Panc1 (cell line): ENCODE measurements around the gene ARHGAP20. TPM values are rescaled to one million over a fixed set of nuclear protein-coding genes. Genes with fewer than 3 reads are reported as not detected.

Experiments
- ATAC-seq: fragments of 200-7000 bp; cut with Tn5 transposase; 2 replicates; pipeline ENCODE4 v1.9.1; 2020; ENCODE audit warnings: mild to moderate bottlenecking, moderate library complexity
- BruUV-seq: library from RNA; stranded (reverse); fragments of 400-500 nt; replicated peaks from 2 replicates; lab custom pipeline; 2021; lab: Mats Ljungman, UMichigan
- CTCF ChIA-PET: fragments of 300-600 bp; sonication (Branson Sonifier 250); formaldehyde crosslinking; loops from one replicate; lab custom pipeline; 2022; ENCODE audit warnings: antibody characterized with exemption; lab: Charles Lee
- POLR2A ChIA-PET: fragments of 300-600 bp; sonication (Branson Sonifier 250); formaldehyde crosslinking; loops from one replicate; lab custom pipeline; 2022; ENCODE audit warnings: antibody characterized with exemption; lab: Charles Lee
- DNase-seq: peaks from one replicate; pipeline ENCODE4 v3.0.0-alpha.2; 2010; ENCODE audit warnings: low read depth, low spot score
- H3K27ac ChIP-seq: 2 replicates; pipeline ENCODE4 v1.5.1; 2011; ENCODE audit warnings: mild to moderate bottlenecking, low read length, inconsistent platforms
- H3K27me3 ChIP-seq: fragments of 200-500 bp; sonication (Bioruptor generic); 2 replicates; pipeline ENCODE4 v1.6.0; 2014; ENCODE audit warnings: low read length, inconsistent platforms; ENCODE audit not compliant: control insufficient read depth, insufficient read depth
- H3K36me3 ChIP-seq: fragments of 200-500 bp; sonication (Bioruptor generic); 2 replicates; pipeline ENCODE4 v1.5.1; 2014; ENCODE audit warnings: inconsistent platforms, mild to moderate bottlenecking, low read length, moderate library complexity; ENCODE audit not compliant: control insufficient read depth, insufficient read depth
- H3K4me1 ChIP-seq: 2 replicates; pipeline ENCODE4 v1.5.1; 2011; ENCODE audit warnings: inconsistent platforms, mild to moderate bottlenecking, low read length, moderate library complexity; ENCODE audit not compliant: control insufficient read depth, insufficient read depth
- H3K4me3 ChIP-seq, 2 experiments: 2 replicates each; pipeline ENCODE4 v1.5.1; 2011 to 2012; ENCODE audit warnings: low read depth in 2 of 2, low read length in 2 of 2, mild to moderate bottlenecking in 2 of 2, inconsistent platforms in 1 of 2, moderate library complexity in 1 of 2
- H3K9me3 ChIP-seq: fragments of 200-500 bp; sonication (Bioruptor generic); 2 replicates; pipeline ENCODE4 v1.5.1; 2014; ENCODE audit warnings: low read depth, mild to moderate bottlenecking, inconsistent platforms, low read length, moderate library complexity; ENCODE audit not compliant: control insufficient read depth, insufficient read depth
- POLR2AphosphoS5 ChIP-seq: IDR thresholded peaks from 2 replicates; pipeline ENCODE4 v1.6.1; 2012; ENCODE audit warnings: mild to moderate bottlenecking, low read depth, low read length, moderate library complexity
- REST ChIP-seq, 2 experiments: IDR thresholded peaks; 2 replicates each; pipeline ENCODE4 v1.6.1; 2011 to 2012; ENCODE audit warnings: low read depth in 2 of 2, control low read depth in 1 of 2, low read length in 1 of 2, mild to moderate bottlenecking in 1 of 2, moderate library complexity in 1 of 2; ENCODE audit not compliant: insufficient read depth in 1 of 2
- SIN3A ChIP-seq: IDR thresholded peaks from 2 replicates; pipeline ENCODE4 v1.6.1; 2012; ENCODE audit warnings: low read depth, mild to moderate bottlenecking, low read length, moderate library complexity, borderline replicate concordance; ENCODE audit not compliant: insufficient read depth
- TCF7L2 ChIP-seq: IDR thresholded peaks from 2 replicates; pipeline ENCODE4 v1.6.1; 2011; ENCODE audit warnings: mild to moderate bottlenecking, low read depth, low read length, inconsistent platforms
- in situ Hi-C: cut with HindIII; loops from 2 replicates; pipeline ENCODE4 v1.10.0; 2016; ENCODE audit warnings: low sequenced_read_pairs, low pct_unique_long_range_greater_than_20kb
- intact Hi-C: fragments of 100-400 bp; cut with micrococcal nuclease; formaldehyde crosslinking; loops from one replicate; pipeline ENCODE4 v1.10.0; 2022; ENCODE audit not compliant: unreplicated experiment
- total RNA-seq: library from RNA; stranded (reverse); gene quantifications from one replicate; pipeline ENCODE4 v1.2.1, GENCODE V29; 2021; ENCODE audit not compliant: unreplicated experiment
- TF ChIP-seq, protein P1 (sequence below): fragments of 450-650 bp; IDR thresholded peaks from 2 replicates; pipeline ENCODE4 v1.5.1; 2017; ENCODE audit warnings: mild to moderate bottlenecking

ARHGAP20 gene
- total RNA-seq, 1 experiment from 2014 or later = 0.05 TPM

DNA sequence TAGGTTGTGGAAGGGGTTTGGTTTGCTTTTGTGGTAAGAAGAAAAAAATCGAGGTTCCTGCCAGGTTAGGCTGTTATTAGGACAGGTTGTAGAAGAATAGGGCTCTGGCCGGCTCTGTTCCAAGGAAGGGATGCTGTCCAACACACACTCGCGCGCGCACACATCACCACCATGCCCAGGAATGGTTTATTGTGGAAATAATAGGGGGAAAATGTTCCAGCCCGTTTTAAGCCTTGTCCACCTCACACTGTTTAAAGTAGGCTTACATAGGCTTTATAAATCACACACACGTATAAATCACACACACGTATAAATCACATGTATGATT is 1.2 kb upstream of the ARHGAP20 start:
- Histone ChIP-seq H3K4me1 (peaks cover 11% of the 10 kb centered on the region; the same call in 1 of the 2 replicates), H3K4me3 (no peak overlapping the region), H3K27ac (no peak overlapping the region), H3K36me3 (no peaks in the 10 kb centered on the region), H3K27me3 (peaks cover 50% of the 10 kb centered on the region), H3K9me3 (no peaks in the 10 kb centered on the region)
- CTCF ChIA-PET = interaction anchor here (0.6 kb wide), 1 partner anchor 539 kb away, joined by 3 read pairs; no protein-coding TSS in a partner anchor
- no TSS peak for BruUV-seq
- TF ChIP-seq TCF7L2 (no peak), REST (IDR thresholded peaks at IDR 0.05; ENCODE audit: insufficient read depth in 1 of 2, low read depth in 2 of 2, low read length in 1 of 2) (peak in 1 of 2 experiments; percentile 36; a peak in 1 of 4 replicates)
- in situ Hi-C loops (no loop called here), intact Hi-C loops (loop anchor here (10.0 kb wide), 1 partner anchor 521 kb away; no protein-coding TSS in a partner anchor)
- ATAC-seq = no peak
- POLR2A ChIA-PET = no interaction called here
- no peak for DNase-seq

- no peak for TF ChIP-seq TCF7L2
- TF ChIP-seq, protein P1, sequence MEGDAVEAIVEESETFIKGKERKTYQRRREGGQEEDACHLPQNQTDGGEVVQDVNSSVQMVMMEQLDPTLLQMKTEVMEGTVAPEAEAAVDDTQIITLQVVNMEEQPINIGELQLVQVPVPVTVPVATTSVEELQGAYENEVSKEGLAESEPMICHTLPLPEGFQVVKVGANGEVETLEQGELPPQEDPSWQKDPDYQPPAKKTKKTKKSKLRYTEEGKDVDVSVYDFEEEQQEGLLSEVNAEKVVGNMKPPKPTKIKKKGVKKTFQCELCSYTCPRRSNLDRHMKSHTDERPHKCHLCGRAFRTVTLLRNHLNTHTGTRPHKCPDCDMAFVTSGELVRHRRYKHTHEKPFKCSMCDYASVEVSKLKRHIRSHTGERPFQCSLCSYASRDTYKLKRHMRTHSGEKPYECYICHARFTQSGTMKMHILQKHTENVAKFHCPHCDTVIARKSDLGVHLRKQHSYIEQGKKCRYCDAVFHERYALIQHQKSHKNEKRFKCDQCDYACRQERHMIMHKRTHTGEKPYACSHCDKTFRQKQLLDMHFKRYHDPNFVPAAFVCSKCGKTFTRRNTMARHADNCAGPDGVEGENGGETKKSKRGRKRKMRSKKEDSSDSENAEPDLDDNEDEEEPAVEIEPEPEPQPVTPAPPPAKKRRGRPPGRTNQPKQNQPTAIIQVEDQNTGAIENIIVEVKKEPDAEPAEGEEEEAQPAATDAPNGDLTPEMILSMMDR = no peak
- Histone ChIP-seq H3K36me3 (no peaks in the 10 kb centered on the region), H3K4me3 (peak overlapping the region; percentile 40 to 46), H3K27ac (no peak overlapping the region), H3K4me1 (peaks cover 11% of the 10 kb centered on the region; the same call in 1 of the 2 replicates), H3K9me3 (no peaks in the 10 kb centered on the region), H3K27me3 (peaks cover 52% of the 10 kb centered on the region)
- ChIA-PET CTCF (interaction anchor here (0.6 kb wide), 1 partner anchor 540 kb away, joined by 3 read pairs; no protein-coding TSS in a partner anchor), POLR2A (no interaction called here)
- ATAC-seq (peak; percentile 32), DNase-seq (no peak)
- in situ Hi-C loops = no loop called here
- intact Hi-C loops = loop anchor here (10.0 kb wide), 1 partner anchor 522 kb away; no protein-coding TSS in a partner anchor
- BruUV-seq = no TSS peak
These were observed 617 bp upstream of the ARHGAP20 start for GRCh38 chr11:110712659-110713448.

DNA sequence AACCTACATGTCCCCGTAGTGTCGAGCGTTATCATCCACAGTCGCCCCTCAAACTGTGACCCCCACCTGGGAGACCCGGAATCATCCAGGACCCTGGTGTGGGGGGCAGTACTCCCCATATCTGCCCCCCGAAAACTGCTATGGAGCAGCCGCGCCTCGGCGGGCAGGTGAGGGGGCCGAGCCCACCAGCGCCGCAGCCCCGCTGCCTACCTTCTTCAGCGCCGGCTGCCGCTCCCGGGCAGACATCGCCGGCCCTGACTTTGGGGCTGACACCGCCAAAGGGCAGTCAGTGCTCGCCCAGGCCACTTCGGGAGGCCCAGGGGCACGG is 825 bp downstream of the ARHGAP20 start:
- DNase-seq (no peak), ATAC-seq (no peak)
- CTCF ChIA-PET = no interaction called here
- BruUV-seq = no TSS peak
- no peak for TF ChIP-seq SIN3A
- no peak for TF ChIP-seq TCF7L2
- TF ChIP-seq, protein P1 = no peak
- no peak for TF ChIP-seq POLR2AphosphoS5
- TF ChIP-seq REST (IDR thresholded peaks at IDR 0.05; ENCODE audit: insufficient read depth in 1 of 2, low read depth in 2 of 2, low read length in 1 of 2) = no peak
- H3K36me3 ChIP-seq = no peaks in the 10 kb centered on the region
- POLR2A ChIA-PET = no interaction called here
- H3K4me3 ChIP-seq = peak overlapping the region; percentile 40 to 46
- intact Hi-C loops = loop anchor here (10.0 kb wide), 1 partner anchor 523 kb away; no protein-coding TSS in a partner anchor
- peaks cover 60% of the 10 kb centered on the region for H3K27me3 ChIP-seq
- no peak overlapping the region for H3K27ac ChIP-seq
- in situ Hi-C loops = no loop called here
- H3K9me3 ChIP-seq = no peaks in the 10 kb centered on the region
- H3K4me1 ChIP-seq = peaks cover 11% of the 10 kb centered on the region; the same call in 1 of the 2 replicates
